Lung (tissue), 12 donors: ENCODE data around the gene CFAP70. TPM values are rescaled to one million over a fixed set of nuclear protein-coding genes. Genes with fewer than 3 reads are reported as not detected.

Source experiments
- ATAC-seq: fragments of 200-7000 bp; cut with Tn5 transposase; one replicate; pipeline ENCODE4 v1.9.1; 2020; ENCODE audit warnings: moderate number of reproducible peaks; ENCODE audit not compliant: insufficient read depth, low FRiP score
- DNase-seq, 3 donors: peaks; one replicate each; pipeline ENCODE4 v3.0.0-alpha.2; 2013 to 2017
- H3K27ac ChIP-seq, 2 donors: one replicate each; pipeline ENCODE4 v1.5.1; 2013; ENCODE audit warnings: mild to moderate bottlenecking in 2 of 2, moderate library complexity in 2 of 2, control low read depth in 1 of 2, inconsistent platforms in 1 of 2, low read depth in 1 of 2, low read length in 1 of 2
- H3K27me3 ChIP-seq, 3 donors: one replicate each; pipeline ENCODE4 v1.5.1; 2013; ENCODE audit warnings: low read length in 2 of 3; ENCODE audit not compliant: control insufficient read depth in 3 of 3, insufficient read depth in 3 of 3
- H3K36me3 ChIP-seq, 4 donors: one replicate each; pipeline ENCODE4 v1.5.1; 2013; ENCODE audit warnings: low read length in 4 of 4, mild to moderate bottlenecking in 1 of 4, moderate library complexity in 1 of 4; ENCODE audit not compliant: control insufficient read depth in 4 of 4, insufficient read depth in 4 of 4
- H3K4me1 ChIP-seq, 5 donors: one replicate each; pipeline ENCODE4 v1.5.1; 2013; ENCODE audit warnings: low read length in 5 of 5, mild to moderate bottlenecking in 2 of 5, moderate library complexity in 1 of 5; ENCODE audit not compliant: control insufficient read depth in 5 of 5, insufficient read depth in 5 of 5
- H3K4me3 ChIP-seq: one replicate; pipeline ENCODE4 v1.5.1; 2013; ENCODE audit warnings: mild to moderate bottlenecking, control low read depth, moderate library complexity
- H3K9ac ChIP-seq, 2 donors: one replicate each; pipeline ENCODE4 v1.5.1; 2013; ENCODE audit warnings: low read length in 2 of 2, control low read depth in 1 of 2; ENCODE audit not compliant: insufficient read depth in 1 of 2
- H3K9me3 ChIP-seq, 4 donors: one replicate each; pipeline ENCODE4 v1.5.1; 2013; ENCODE audit warnings: low read length in 3 of 4, mild to moderate bottlenecking in 1 of 4, moderate library complexity in 1 of 4; ENCODE audit not compliant: control insufficient read depth in 4 of 4, insufficient read depth in 3 of 4
- WGBS, 2 donors: extraction: QIAGEN DNeasy Blood & Tissue Kit; methylation state at CpG; one replicate each; pipeline ENCODE4 v1.1.7; 2013; 5-methylcytosine and 5-hydroxymethylcytosine counted together
- polyA plus RNA-seq, 2 donors: library from polyadenylated mRNA; stranded (reverse); fragments of 200-250 nt; gene quantifications; one replicate each; pipeline ENCODE4 v1.2.1, GENCODE V29; 2013
- total RNA-seq, 2 donors: library from RNA; depleted of rRNA in 1 of 2; stranded (reverse); fragments of >200 nt in 1 of 2; gene quantifications; one replicate each; pipeline ENCODE4 v1.2.1, GENCODE V29; 2014 to 2021
- TF ChIP-seq, protein P1 (sequence below): IDR thresholded peaks from 2 replicates; pipeline ENCODE4 v1.5.1; 2012; ENCODE audit warnings: mild to moderate bottlenecking; ENCODE audit errors: control extremely low read depth, extremely low read depth
- donor health status: control.
- donor health status: control.
- donor health status: Bipolar disorder and iron deficiency.
- donor health status: healthy.
- donor health status: DM: yes; HTN: yes; CAD: no.

CFAP70 gene
- total and polyA plus RNA-seq, 4 donors: 3.5 to 17.2 (median 8.6) TPM

- Histone ChIP-seq H3K27ac (no peak overlapping the region), H3K9ac (peak overlapping the region; percentile 71 to 83), H3K4me3 (no peak overlapping the region), H3K9me3 (no peaks in the 10 kb centered on the region), H3K4me1 (peaks cover 0 to 32% (median 4%) of the 10 kb centered on the region in 5 donors), H3K36me3 (peaks cover 9 to 33% (median 12%) of the 10 kb centered on the region in 4 donors), H3K27me3 (no peaks in the 10 kb centered on the region)
- TF ChIP-seq, protein P1, sequence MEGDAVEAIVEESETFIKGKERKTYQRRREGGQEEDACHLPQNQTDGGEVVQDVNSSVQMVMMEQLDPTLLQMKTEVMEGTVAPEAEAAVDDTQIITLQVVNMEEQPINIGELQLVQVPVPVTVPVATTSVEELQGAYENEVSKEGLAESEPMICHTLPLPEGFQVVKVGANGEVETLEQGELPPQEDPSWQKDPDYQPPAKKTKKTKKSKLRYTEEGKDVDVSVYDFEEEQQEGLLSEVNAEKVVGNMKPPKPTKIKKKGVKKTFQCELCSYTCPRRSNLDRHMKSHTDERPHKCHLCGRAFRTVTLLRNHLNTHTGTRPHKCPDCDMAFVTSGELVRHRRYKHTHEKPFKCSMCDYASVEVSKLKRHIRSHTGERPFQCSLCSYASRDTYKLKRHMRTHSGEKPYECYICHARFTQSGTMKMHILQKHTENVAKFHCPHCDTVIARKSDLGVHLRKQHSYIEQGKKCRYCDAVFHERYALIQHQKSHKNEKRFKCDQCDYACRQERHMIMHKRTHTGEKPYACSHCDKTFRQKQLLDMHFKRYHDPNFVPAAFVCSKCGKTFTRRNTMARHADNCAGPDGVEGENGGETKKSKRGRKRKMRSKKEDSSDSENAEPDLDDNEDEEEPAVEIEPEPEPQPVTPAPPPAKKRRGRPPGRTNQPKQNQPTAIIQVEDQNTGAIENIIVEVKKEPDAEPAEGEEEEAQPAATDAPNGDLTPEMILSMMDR: no peak
- no peak for ATAC-seq
- 4 to 5% methylated on average over 8 of the region's 8 CpGs for WGBS, 2 donors
- no peak for DNase-seq
Measured at GRCh38 chr10:73246322-73246645, 112.4 kb downstream of the CFAP70 start.

- TF ChIP-seq, protein P1: no peak
- no peak for DNase-seq
- no peak overlapping the region for H3K9ac ChIP-seq
- WGBS, 2 donors: 29 to 42% methylated on average over 8 of the region's 8 CpGs
- H3K27ac ChIP-seq: no peak overlapping the region
- H3K36me3 ChIP-seq: peaks cover 11 to 31% (median 19%) of the 10 kb centered on the region in 4 donors
- ATAC-seq: no peak
- H3K9me3 ChIP-seq: no peaks in the 10 kb centered on the region
- no peak overlapping the region for H3K4me3 ChIP-seq
- H3K4me1 ChIP-seq: peaks cover 0 to 31% (median 0%) of the 10 kb centered on the region in 5 donors
- no peaks in the 10 kb centered on the region for H3K27me3 ChIP-seq
Measured at GRCh38 chr10:73244866-73245477, 113.7 kb downstream of the CFAP70 start.

GRCh38 chr10:73239908-73240307 lies 118.8 kb downstream of the CFAP70 start:
- Histone ChIP-seq H3K9ac (no peak overlapping the region), H3K9me3 (no peaks in the 10 kb centered on the region), H3K27ac (no peak overlapping the region), H3K4me3 (no peak overlapping the region), H3K4me1 (peaks cover 0 to 10% (median 0%) of the 10 kb centered on the region in 5 donors), H3K36me3 (peaks cover 22 to 46% (median 26%) of the 10 kb centered on the region in 4 donors), H3K27me3 (no peaks in the 10 kb centered on the region)
- 93 to 99% methylated on average over 2 of the region's 2 CpGs for WGBS, 2 donors
- DNase-seq: no peak
- TF ChIP-seq, protein P1: no peak
- no peak for ATAC-seq
